ENCODE results near the gene PRDX5.
"Not testable (repeated sequence)": the region's sequence is repeated elsewhere in the genome, so short reads cannot be mapped to it uniquely, and the experiment has no call there.

PRDX5 gene

DNA sequence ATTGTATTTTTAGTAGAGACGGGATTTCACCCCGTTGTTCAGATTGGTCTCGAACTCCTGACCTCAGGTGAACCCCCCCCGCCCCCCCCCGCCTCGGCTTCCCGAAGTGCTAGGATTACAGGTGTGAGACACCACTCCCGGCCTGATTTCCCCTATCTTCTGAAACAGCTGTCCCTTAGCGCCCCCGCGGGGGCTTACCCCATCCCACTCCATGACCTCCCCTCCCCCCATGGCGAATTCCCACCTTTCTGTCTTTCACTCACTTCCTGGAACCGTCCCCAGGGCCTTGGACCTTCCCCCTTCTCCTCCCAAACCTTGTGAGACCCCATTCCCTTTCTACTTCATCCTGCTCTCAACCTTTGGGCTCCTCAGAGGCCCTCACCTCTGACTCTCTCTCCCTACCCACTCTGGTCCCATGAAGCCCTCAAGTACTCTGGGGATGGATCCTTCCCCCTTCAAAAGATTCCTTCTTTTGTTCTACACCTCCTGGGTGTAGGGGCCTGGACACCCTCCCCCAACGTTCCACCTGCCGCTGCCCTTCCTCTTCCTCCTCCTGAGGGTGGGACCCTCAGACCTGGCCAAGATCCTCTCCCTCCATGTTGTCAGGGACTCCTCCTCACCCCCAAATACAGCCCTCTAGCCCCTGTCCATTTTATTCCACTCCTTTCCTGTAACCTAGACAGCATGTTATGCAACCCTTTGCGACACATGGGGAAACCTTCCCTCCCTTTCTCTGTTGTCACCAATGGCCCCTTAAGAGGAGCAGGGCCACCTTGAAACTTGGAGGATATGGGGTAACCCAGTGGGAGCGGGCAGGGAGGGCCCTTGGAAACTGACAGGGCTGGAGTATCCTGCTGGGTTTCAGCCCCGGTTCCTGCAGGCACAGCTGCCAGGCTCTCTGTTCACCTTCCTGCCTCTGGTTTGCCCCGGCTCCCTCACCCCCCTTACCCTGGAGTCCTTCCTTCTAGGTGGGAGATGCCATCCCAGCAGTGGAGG is 1.1 kb downstream of the PRDX5 start:
- ATAC-seq (replicated peaks) (no peak), DNase-seq (no peak)
- Mint-ChIP-seq H3K36me3 (ENCODE audit: insufficient read depth) (peaks cover 56% of the 10 kb centered on the region), H3K9me3 (no peaks in the 10 kb centered on the region), H3K4me3 (peak overlapping the region; percentile 88 to 94), H3K4me1 (ENCODE audit: low read depth in 2 of 2) (peaks cover 29 to 33% of the 10 kb centered on the region in 2 donors), H3K27ac (peak overlapping the region; percentile 98 to 99), H3K27me3 (no peaks in the 10 kb centered on the region)

DNA sequence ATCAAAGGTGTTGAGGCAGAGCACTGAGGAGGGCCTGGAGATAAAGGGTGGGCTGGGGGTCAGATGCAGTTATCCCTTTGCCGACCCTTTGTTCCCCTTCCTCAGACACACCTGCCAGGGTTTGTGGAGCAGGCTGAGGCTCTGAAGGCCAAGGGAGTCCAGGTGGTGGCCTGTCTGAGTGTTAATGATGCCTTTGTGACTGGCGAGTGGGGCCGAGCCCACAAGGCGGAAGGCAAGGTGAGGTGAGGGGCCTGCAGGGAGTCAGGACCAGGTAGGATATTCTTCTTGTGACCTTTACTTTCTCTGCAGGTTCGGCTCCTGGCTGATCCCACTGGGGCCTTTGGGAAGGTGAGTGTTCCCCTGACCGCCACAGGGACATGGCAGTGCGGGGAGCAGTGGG is 2.6 kb downstream of the PRDX5 start:
- Mint-ChIP-seq H3K4me3 (no peak overlapping the region), H3K36me3 (ENCODE audit: insufficient read depth) (peaks cover 49% of the 10 kb centered on the region), H3K27me3 (no peaks in the 10 kb centered on the region), H3K27ac (peak overlapping the region in 1 of 2 donors; percentile 33), H3K9me3 (no peaks in the 10 kb centered on the region), H3K4me1 (ENCODE audit: low read depth in 2 of 2) (peaks cover 29 to 33% of the 10 kb centered on the region in 2 donors)
- DNase-seq, result no peak
- no peak for ATAC-seq (replicated peaks)

DNA sequence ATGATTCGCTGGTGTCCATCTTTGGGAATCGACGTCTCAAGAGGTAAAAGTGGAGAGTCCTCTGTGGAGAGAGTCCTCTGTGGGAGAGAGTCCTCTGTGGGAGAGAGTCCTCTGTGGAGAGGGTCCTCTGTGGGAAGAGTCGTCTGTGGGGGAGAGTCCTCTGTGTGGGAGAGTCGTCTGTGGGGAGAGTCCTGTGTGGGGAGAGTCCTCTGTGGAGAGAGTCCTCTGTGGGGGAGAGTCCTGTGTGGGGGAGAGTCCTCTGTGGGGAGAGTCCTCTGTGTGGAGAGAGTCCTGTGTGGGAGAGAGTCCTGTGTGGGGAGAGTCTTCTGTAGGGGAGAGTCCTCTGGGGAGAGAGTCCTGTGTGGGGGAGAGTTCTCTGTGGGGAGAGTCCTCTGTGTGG is 3.1 kb downstream of the PRDX5 start:
- ATAC-seq (replicated peaks) (no peak), DNase-seq (no peak)
- Mint-ChIP-seq H3K4me3 (no peak overlapping the region), H3K27me3 (no peaks in the 10 kb centered on the region), H3K4me1 (ENCODE audit: low read depth in 2 of 2) (peaks cover 29 to 33% of the 10 kb centered on the region in 2 donors), H3K9me3 (no peaks in the 10 kb centered on the region), H3K36me3 (ENCODE audit: insufficient read depth) (peaks cover 49% of the 10 kb centered on the region), H3K27ac (peak overlapping the region in 1 of 2 donors; percentile 33)

DNA sequence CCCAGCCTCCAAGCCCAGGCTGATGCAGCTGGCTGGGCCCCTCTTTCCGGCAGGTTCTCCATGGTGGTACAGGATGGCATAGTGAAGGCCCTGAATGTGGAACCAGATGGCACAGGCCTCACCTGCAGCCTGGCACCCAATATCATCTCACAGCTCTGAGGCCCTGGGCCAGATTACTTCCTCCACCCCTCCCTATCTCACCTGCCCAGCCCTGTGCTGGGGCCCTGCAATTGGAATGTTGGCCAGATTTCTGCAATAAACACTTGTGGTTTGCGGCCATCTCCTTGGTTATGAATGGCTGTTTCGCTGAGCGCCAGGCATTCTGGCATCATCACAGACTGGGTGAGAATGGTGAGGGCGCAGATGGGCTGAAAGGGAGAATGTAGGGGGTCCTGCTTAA is 3.6 kb downstream of the PRDX5 start:
- ATAC-seq (replicated peaks), result no peak
- no peaks in the 10 kb centered on the region for H3K9me3 Mint-ChIP-seq
- peaks cover 27 to 28% of the 10 kb centered on the region in 2 donors for H3K4me1 Mint-ChIP-seq (ENCODE audit: low read depth in 2 of 2)
- DNase-seq, result no peak
- no peak overlapping the region for H3K27ac Mint-ChIP-seq
- H3K36me3 Mint-ChIP-seq (ENCODE audit: insufficient read depth), result peaks cover 45% of the 10 kb centered on the region
- no peaks in the 10 kb centered on the region for H3K27me3 Mint-ChIP-seq
- no peak overlapping the region for H3K4me3 Mint-ChIP-seq

DNA sequence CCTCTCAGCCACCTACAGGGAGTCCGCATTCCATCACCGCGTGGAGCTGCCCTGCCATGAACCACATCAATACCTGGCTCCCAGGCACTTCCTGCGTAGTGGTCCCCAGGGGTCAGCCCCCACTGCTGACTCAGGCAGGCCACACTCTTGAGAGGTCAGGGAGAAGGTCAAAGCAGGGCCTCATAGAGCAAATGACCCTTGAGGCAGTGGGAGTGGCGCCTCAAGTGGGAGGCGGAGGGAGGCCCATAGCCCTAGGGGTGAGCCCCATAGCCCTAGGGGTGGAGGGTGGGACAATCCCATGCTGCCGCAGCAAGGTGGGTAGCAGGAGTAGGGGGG is 5.0 kb downstream of the PRDX5 start:
- peaks cover 17 to 18% of the 10 kb centered on the region in 2 donors for H3K4me1 Mint-ChIP-seq (ENCODE audit: low read depth in 2 of 2)
- ATAC-seq (replicated peaks), result no peak
- H3K27me3 Mint-ChIP-seq, result no peaks in the 10 kb centered on the region
- no peaks in the 10 kb centered on the region for H3K9me3 Mint-ChIP-seq
- no peak for DNase-seq
- H3K4me3 Mint-ChIP-seq, result no peak overlapping the region
- H3K27ac Mint-ChIP-seq, result no peak overlapping the region
- peaks cover 31% of the 10 kb centered on the region for H3K36me3 Mint-ChIP-seq (ENCODE audit: insufficient read depth)

DNA sequence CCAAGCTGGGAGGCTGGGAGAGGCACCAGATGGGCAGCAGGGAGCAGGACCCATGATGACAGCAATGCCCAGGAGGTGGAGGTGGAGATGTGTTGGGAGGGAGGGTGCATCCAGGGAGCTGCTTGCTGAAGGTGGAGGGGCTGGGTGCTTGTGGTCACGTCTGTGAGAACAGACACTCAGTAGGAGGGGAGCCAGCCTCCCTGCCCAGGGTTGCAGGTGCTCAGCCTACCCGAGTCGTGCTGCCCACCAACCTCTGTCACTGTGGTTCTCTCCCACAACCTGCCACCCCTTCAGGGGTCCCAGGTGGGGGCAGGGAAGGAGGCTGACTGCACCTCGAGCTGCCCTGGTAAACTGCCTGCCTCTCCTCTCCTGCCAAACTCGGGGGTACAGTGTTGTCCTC is 5.5 kb downstream of the PRDX5 start:
- ATAC-seq (replicated peaks), result no peak
- H3K27me3 Mint-ChIP-seq, result no peaks in the 10 kb centered on the region
- DNase-seq, result no peak
- no peak overlapping the region for H3K4me3 Mint-ChIP-seq
- H3K27ac Mint-ChIP-seq, result no peak overlapping the region
- no peaks in the 10 kb centered on the region for H3K9me3 Mint-ChIP-seq
- H3K4me1 Mint-ChIP-seq (ENCODE audit: low read depth in 2 of 2), result peaks cover 13 to 14% of the 10 kb centered on the region in 2 donors
- H3K36me3 Mint-ChIP-seq (ENCODE audit: insufficient read depth), result peaks cover 26% of the 10 kb centered on the region

DNA sequence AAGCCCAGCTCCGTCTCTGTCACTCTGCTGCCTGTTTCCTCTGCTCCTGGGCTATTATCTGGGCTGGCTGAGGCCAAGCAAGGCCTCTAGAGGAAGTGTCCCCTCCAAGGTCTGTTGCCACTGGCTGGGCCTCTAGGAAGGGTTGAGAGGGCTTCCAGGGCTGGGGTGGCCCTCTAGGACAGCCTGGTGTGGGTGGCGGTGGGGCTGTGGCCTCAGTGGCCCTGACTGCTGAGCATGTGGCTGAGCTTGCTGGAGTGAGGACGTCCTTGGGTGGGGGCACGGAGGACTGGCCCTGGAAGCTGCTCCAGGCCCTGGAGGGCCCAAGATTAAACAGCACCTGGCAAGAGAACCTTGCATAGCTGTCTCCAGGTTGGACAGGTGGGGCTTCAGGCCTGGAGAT is 6.1 kb downstream of the PRDX5 start:
- H3K9me3 Mint-ChIP-seq; ATAC-seq (replicated peaks); DNase-seq; H3K27me3 Mint-ChIP-seq; H3K27ac Mint-ChIP-seq; H3K4me3 Mint-ChIP-seq: not testable (repeated sequence)
- Mint-ChIP-seq H3K4me1 (ENCODE audit: low read depth in 2 of 2) (peaks cover 9 to 11% of the 10 kb centered on the region in 2 donors), H3K36me3 (ENCODE audit: insufficient read depth) (peaks cover 22% of the 10 kb centered on the region)

DNA sequence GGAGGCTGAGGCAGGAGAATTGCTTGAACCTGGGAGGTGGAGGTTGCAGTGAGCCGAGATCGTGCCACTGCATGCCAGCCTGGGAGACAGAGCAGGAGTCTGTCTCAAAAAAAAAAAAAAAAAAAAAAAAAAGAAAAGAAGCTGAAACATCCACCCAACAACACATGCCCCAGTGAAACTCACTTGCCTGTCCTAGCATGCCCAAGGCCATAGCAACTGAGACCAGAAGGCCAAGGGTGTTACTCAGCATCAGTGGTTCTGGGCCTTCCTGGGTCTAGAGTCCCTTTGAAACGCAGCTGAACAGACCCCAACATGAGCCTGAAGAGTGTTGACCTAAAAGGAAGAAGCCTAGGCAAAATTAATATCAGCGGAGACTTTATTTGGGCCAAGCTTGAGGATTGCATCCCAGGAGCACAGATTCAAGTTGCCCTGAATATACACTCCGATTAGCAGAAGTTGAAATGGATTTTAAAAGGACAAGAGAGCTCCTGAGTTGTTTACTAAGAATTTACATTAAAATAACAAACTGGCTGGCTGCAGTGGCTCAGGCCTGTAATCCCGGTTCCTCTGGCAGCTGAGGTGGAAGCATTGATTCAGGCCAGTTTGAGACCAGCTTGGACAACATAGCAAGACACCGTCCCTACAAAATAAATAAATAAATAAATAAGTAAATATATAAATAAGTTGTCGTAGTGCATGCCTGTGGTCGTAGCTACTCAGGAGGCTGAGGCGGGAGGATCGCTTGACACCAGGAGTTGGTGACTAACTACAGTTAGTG is 7.0 kb downstream of the PRDX5 start:
- H3K27ac Mint-ChIP-seq, result no peak overlapping the region
- no peaks in the 10 kb centered on the region for H3K9me3 Mint-ChIP-seq
- H3K36me3 Mint-ChIP-seq (ENCODE audit: insufficient read depth), result peaks cover 14% of the 10 kb centered on the region
- H3K27me3 Mint-ChIP-seq, result no peaks in the 10 kb centered on the region
- DNase-seq (no peak), ATAC-seq (replicated peaks) (no peak)
- H3K4me3 Mint-ChIP-seq, result no peak overlapping the region
- peaks cover 4% of the 10 kb centered on the region in 2 donors for H3K4me1 Mint-ChIP-seq (ENCODE audit: low read depth in 2 of 2)

DNA sequence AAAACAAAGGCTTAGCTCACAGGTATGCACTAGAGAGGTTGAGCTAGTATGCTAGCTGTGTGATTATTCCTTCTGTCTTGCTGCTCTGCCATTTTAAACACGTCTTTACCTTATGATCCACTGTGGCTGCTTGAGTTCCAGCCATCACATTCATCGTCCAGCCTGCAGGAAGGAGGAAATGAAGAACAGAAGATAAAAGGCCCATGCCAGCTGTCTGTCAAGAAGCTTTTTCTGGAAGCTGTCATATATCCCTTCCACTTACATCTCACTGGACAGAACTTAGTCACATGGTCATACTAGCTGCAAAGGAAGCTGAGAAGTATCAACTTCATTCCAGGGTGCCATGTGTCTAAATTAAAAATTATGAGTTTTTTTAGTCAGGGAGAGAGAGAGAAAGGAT is 9.5 kb downstream of the PRDX5 start:
- ATAC-seq (replicated peaks) (no peak), DNase-seq (no peak)
- Mint-ChIP-seq H3K4me1 (ENCODE audit: low read depth in 2 of 2) (peaks cover 8 to 14% of the 10 kb centered on the region in 2 donors), H3K36me3 (ENCODE audit: insufficient read depth) (peaks cover 8% of the 10 kb centered on the region), H3K9me3 (no peaks in the 10 kb centered on the region), H3K27me3 (no peaks in the 10 kb centered on the region), H3K4me3 (no peak overlapping the region), H3K27ac (no peak overlapping the region)

DNA sequence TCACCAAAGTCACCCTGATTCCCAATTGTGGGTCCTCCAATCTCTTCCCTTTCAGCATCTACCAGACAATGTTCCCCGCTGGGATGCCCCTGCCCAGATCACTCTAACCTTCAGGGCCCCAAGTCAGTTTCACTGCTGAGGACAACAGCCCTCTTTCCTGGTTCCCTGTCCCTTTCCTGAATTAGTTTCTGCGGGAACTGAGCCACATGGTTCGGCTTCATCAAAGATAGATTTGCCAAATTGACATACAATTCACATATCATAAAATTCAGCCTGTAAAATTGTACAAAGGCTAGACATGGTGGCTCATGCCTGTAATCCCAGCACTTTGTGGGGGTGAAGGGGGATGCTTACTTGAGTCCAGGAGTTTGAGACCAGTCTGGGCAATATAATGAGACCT is 10.1 kb downstream of the PRDX5 start:
- ATAC-seq (replicated peaks) (no peak), DNase-seq (no peak)
- H3K9me3 Mint-ChIP-seq, result no peaks in the 10 kb centered on the region
- H3K27ac Mint-ChIP-seq, result no peak overlapping the region
- H3K4me3 Mint-ChIP-seq, result no peak overlapping the region
- peaks cover 8% of the 10 kb centered on the region for H3K36me3 Mint-ChIP-seq (ENCODE audit: insufficient read depth)
- peaks cover 8 to 14% of the 10 kb centered on the region in 2 donors for H3K4me1 Mint-ChIP-seq (ENCODE audit: low read depth in 2 of 2)
- H3K27me3 Mint-ChIP-seq, result no peaks in the 10 kb centered on the region

DNA sequence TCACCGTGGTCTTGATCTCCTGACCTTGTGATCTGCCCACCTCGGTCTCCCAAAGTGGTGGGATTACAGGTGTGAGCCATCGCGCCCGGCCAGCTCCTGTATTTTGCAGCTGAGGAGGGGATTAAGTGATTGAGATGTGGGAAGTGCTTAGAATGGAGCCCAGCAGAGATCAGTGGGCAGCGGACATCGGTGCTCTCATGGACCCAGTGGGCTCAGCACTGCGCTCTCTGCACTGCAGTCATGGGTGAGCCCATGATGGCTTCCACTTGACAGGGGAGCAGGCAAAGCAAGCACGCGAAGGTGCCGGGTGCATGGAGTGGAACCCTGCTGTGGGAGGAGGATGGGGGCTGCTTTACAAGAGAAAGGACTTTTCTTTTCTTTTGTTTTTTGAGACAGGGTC is 13.0 kb downstream of the PRDX5 start:
- ATAC-seq (replicated peaks), result no peak
- H3K4me1 Mint-ChIP-seq (ENCODE audit: low read depth in 2 of 2), result peaks cover 8 to 14% of the 10 kb centered on the region in 2 donors
- H3K27me3 Mint-ChIP-seq, result no peaks in the 10 kb centered on the region
- peaks cover 4% of the 10 kb centered on the region for H3K36me3 Mint-ChIP-seq (ENCODE audit: insufficient read depth)
- no peaks in the 10 kb centered on the region for H3K9me3 Mint-ChIP-seq
- H3K4me3 Mint-ChIP-seq, result peak overlapping the region in 1 of 2 donors; percentile 52
- H3K27ac Mint-ChIP-seq, result peak overlapping the region in 1 of 2 donors; percentile 11
- no peak for DNase-seq

DNA sequence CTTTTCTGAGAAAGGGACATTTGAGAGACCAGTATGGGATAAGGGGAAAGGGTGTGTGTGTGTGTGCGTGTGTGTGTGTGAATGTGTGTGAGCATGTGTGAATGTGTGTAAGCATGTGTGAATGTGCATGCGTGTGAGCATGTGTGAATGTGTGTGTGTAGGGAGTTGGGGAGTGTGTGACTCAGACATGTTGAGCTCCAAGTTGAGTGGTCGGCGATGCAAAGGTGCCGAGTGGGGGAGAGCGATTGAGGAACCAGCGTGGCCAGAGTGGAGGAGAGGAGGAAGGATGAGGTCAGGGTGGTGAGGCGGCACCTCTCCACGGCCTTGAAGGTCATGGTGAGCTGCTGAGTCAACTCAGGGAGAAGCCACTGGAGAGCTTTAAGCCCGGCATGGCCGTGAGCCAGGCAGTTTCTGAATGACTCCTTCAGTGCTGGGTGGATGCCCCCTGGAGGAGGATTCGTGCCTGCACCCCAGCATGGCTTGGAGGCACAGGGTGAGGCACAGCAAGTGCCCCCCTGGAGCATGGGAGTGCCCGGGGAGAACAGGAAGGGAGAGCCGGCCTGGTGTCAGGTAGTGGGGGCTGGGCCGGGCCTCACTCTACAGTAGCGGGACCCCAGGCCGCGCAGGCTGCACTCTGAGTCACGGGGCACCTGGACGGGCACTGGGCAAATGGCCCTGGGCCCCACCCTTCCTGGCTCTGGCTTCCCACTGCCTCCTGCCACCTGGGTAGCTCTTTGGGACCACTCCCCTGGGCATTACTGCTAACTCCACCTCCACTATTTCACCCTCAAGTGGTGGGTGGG is 13.8 kb downstream of the PRDX5 start:
- peak; percentile 72 to 80 (median 73) for DNase-seq
- Mint-ChIP-seq H3K4me1 (ENCODE audit: low read depth in 2 of 2) (peaks cover 8 to 14% of the 10 kb centered on the region in 2 donors), H3K36me3 (ENCODE audit: insufficient read depth) (peaks cover 4% of the 10 kb centered on the region), H3K9me3 (no peaks in the 10 kb centered on the region), H3K27me3 (no peaks in the 10 kb centered on the region), H3K4me3 (peak overlapping the region; percentile 47 to 52), H3K27ac (peak overlapping the region; percentile 11 to 42)
- ATAC-seq (replicated peaks), result peak; percentile 90

DNA sequence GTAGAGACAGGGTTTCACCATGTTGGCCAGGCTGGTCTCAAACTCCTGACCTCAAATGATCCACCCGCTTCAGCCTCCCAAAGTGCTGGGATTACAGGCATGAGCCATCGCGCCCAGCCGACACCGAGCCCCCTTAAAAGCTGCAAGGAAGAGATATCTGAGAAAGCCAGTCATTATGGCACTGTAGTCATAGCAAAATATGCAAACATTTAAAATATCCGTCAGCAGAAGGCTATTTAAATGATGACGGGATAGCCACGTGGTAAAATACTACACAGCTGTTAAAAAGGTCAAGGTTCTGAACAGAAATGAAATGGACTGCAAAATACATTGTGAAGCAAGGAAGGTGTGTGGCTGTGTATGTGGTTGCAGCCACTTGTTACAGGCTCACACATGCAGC is 15.6 kb downstream of the PRDX5 start:
- no peak overlapping the region for H3K27ac Mint-ChIP-seq
- no peaks in the 10 kb centered on the region for H3K27me3 Mint-ChIP-seq
- DNase-seq (no peak), ATAC-seq (replicated peaks) (no peak)
- H3K4me1 Mint-ChIP-seq (ENCODE audit: low read depth in 2 of 2), result peaks cover 11 to 14% of the 10 kb centered on the region in 2 donors
- peaks cover 13% of the 10 kb centered on the region for H3K36me3 Mint-ChIP-seq (ENCODE audit: insufficient read depth)
- H3K4me3 Mint-ChIP-seq, result no peak overlapping the region
- H3K9me3 Mint-ChIP-seq, result no peaks in the 10 kb centered on the region
